Keratinocyte (primary cell): ENCODE measurements around the gene METTL9.
"Not testable (repeated sequence)": the region's sequence is repeated elsewhere in the genome, so short reads cannot be mapped to it uniquely, and the experiment has no call there.

Experiments
- CTCF ChIP-seq, 3 experiments: IDR thresholded peaks in 1 of 3; conservative IDR thresholded peaks in 1 of 3; optimal IDR thresholded peaks in 1 of 3; 2 replicates in 2 of 3; 3 replicates in 1 of 3; pipeline versions ENCODE3 to v1.5.1; 2011; ENCODE audit warnings: low read length in 3 of 3, mild to moderate bottlenecking in 3 of 3, moderate library complexity in 2 of 3, control low read depth in 1 of 3, inconsistent platforms in 1 of 3; ENCODE audit not compliant: insufficient read depth in 2 of 3; ENCODE audit errors: extremely low read depth in 1 of 3
- EZH2 ChIP-seq: IDR thresholded peaks from one replicate; pipeline ENCODE4 v1.6.1; 2012; ENCODE audit warnings: inconsistent platforms, mild to moderate bottlenecking, low read length, moderate library complexity

DNA sequence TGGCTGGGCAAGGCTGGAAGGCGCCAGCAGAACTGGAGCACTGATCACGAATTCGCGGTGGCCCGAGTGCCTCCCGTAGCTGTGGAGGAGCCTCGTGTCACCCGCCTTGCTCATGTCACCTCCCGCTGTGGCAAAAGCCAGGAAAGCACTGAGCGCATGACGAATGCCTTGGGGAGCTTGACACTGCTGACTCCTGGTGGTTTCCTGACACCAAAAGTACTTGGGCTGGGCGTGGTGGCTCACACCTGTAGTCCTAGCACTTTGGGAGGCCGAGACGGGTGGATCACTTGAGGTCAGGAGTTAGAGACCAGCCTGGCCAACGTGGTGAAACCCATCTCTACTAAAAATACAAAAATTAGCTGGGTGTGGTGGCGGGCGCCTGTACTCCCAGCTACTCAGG lies 47.8 kb upstream of the METTL9 start:
- TF ChIP-seq CTCF (optimal IDR thresholded peaks at IDR 0.05 in 1 of 3, IDR thresholded peaks at IDR 0.05 in 1 of 3, conservative IDR thresholded peaks at IDR 0.05 in 1 of 3; ENCODE audit: extremely low read depth in 1 of 3, insufficient read depth in 2 of 3, low read length in 3 of 3); EZH2: not testable (repeated sequence)
